ENCODE data around the gene RIN2.

Gene RIN2

GRCh38 chr20:19737025-19737424, 21.0 kb upstream of the RIN2 start:
- no peak overlapping the region for H2AFZ ChIP-seq (ENCODE audit: low read depth, low read length, severe bottlenecking)
- TF ChIP-seq EZH2phosphoT487 (conservative IDR thresholded peaks at IDR 0.05; ENCODE audit: low read length): no peak
- TF ChIP-seq CTCF (IDR thresholded peaks at IDR 0.05; ENCODE audit: insufficient read depth, low read length, poor library complexity, severe bottlenecking): no peak
- no peaks in the 10 kb centered on the region for H4K20me1 ChIP-seq (ENCODE audit: low read depth, low read length)

GRCh38 chr20:19738951-19739350, 19.1 kb upstream of the RIN2 start:
- Histone ChIP-seq H3K36me3 (ENCODE audit: low read length) (no peaks in the 10 kb centered on the region), H3K79me2 (ENCODE audit: insufficient read depth, low read length) (no peaks in the 10 kb centered on the region), H3K9me3 (ENCODE audit: insufficient read depth, low read length) (peaks cover 4% of the 10 kb centered on the region; the same call in 1 of the 2 replicates), H2AFZ (ENCODE audit: low read depth, low read length, severe bottlenecking) (no peak overlapping the region), H3K4me2 (ENCODE audit: low read depth, low read length, poor library complexity, severe bottlenecking) (no peak overlapping the region), H3K27me3 (ENCODE audit: low read length) (no peaks in the 10 kb centered on the region), H3K9me2 (replicated peaks; ENCODE audit: insufficient read depth, low read length) (no peaks in the 10 kb centered on the region), H3F3A (ENCODE audit: insufficient read depth) (no peaks in the 10 kb centered on the region), H4K20me1 (ENCODE audit: low read depth, low read length) (no peaks in the 10 kb centered on the region), H3K4me3 (ENCODE audit: insufficient read depth, low read length, poor library complexity, severe bottlenecking) (no peak overlapping the region), H3K27ac (ENCODE audit: low read depth, low read length) (no peak overlapping the region), H3K9ac (ENCODE audit: low read length) (no peak overlapping the region)
- TF ChIP-seq CTCF (IDR thresholded peaks at IDR 0.05; ENCODE audit: insufficient read depth, low read length, poor library complexity, severe bottlenecking): no peak
- TF ChIP-seq EZH2phosphoT487 (conservative IDR thresholded peaks at IDR 0.05; ENCODE audit: low read length): no peak

More at GRCh38 chr20:19737025-19737424, 21.0 kb upstream of the RIN2 start:
- no peaks in the 10 kb centered on the region for H3K36me3 ChIP-seq (ENCODE audit: low read length)
- H3K4me2 ChIP-seq (ENCODE audit: low read depth, low read length, poor library complexity, severe bottlenecking): no peak overlapping the region
- H3K27ac ChIP-seq (ENCODE audit: low read depth, low read length): no peak overlapping the region
- no peaks in the 10 kb centered on the region for H3K27me3 ChIP-seq (ENCODE audit: low read length)
- H3K9me2 ChIP-seq (replicated peaks; ENCODE audit: insufficient read depth, low read length): no peaks in the 10 kb centered on the region
- no peaks in the 10 kb centered on the region for H3K79me2 ChIP-seq (ENCODE audit: insufficient read depth, low read length)
- H3K9ac ChIP-seq (ENCODE audit: low read length): no peak overlapping the region
- no peak overlapping the region for H3K4me3 ChIP-seq (ENCODE audit: insufficient read depth, low read length, poor library complexity, severe bottlenecking)
- H3F3A ChIP-seq (ENCODE audit: insufficient read depth): no peaks in the 10 kb centered on the region
- no peaks in the 10 kb centered on the region for H3K9me3 ChIP-seq (ENCODE audit: insufficient read depth, low read length)

GRCh38 chr20:19739351-19739750, 18.7 kb upstream of the RIN2 start:
- no peak overlapping the region for H3K9ac ChIP-seq (ENCODE audit: low read length)
- H3K27ac ChIP-seq (ENCODE audit: low read depth, low read length): no peak overlapping the region
- H3K4me2 ChIP-seq (ENCODE audit: low read depth, low read length, poor library complexity, severe bottlenecking): no peak overlapping the region
- H3F3A ChIP-seq (ENCODE audit: insufficient read depth): no peaks in the 10 kb centered on the region
- H2AFZ ChIP-seq (ENCODE audit: low read depth, low read length, severe bottlenecking): no peak overlapping the region
- no peaks in the 10 kb centered on the region for H4K20me1 ChIP-seq (ENCODE audit: low read depth, low read length)
- TF ChIP-seq CTCF (IDR thresholded peaks at IDR 0.05; ENCODE audit: insufficient read depth, low read length, poor library complexity, severe bottlenecking): no peak
- no peak for TF ChIP-seq EZH2phosphoT487 (conservative IDR thresholded peaks at IDR 0.05; ENCODE audit: low read length)
- H3K79me2 ChIP-seq (ENCODE audit: insufficient read depth, low read length): no peaks in the 10 kb centered on the region
- no peak overlapping the region for H3K4me3 ChIP-seq (ENCODE audit: insufficient read depth, low read length, poor library complexity, severe bottlenecking)
- no peaks in the 10 kb centered on the region for H3K9me2 ChIP-seq (replicated peaks; ENCODE audit: insufficient read depth, low read length)
- no peaks in the 10 kb centered on the region for H3K36me3 ChIP-seq (ENCODE audit: low read length)
- peaks cover 4% of the 10 kb centered on the region; the same call in 1 of the 2 replicates for H3K9me3 ChIP-seq (ENCODE audit: insufficient read depth, low read length)
- H3K27me3 ChIP-seq (ENCODE audit: low read length): no peaks in the 10 kb centered on the region
